ENCODE data around the gene ETNPPL.

ETNPPL gene

GRCh38 chr4:108695062-108695461 is 67.8 kb downstream of the ETNPPL start:
- DNase-seq: no peak

GRCh38 chr4:108694423-108694822 is 68.4 kb downstream of the ETNPPL start:
- DNase-seq: no peak

- DNase-seq: no peak
Observed at GRCh38 chr4:108693819-108694218, 69.0 kb downstream of the ETNPPL start.

GRCh38 chr4:108693211-108693610 is 69.6 kb downstream of the ETNPPL start:
- no peak for DNase-seq

All from CD4-positive, alpha-beta T cell treated with Interleukin-4 for 4 hours (primary cell).